H9 (cell line): ENCODE measurements around the gene CNNM3. TPM values are rescaled to one million over a fixed set of nuclear protein-coding genes. Genes with fewer than 3 reads are reported as not detected.

ENCODE experiments used
- DNase-seq: peaks from one replicate; pipeline ENCODE4 v3.0.0-alpha.2; 2017
- H2AFZ ChIP-seq: one replicate; pipeline ENCODE4 v1.6.1; 2013; ENCODE audit warnings: mild to moderate bottlenecking, low read length, control low read depth, moderate library complexity
- H2AK5ac ChIP-seq: 2 replicates; pipeline ENCODE4 v1.6.1; 2013; ENCODE audit warnings: low read length, control low read depth, mixed read lengths; ENCODE audit not compliant: insufficient read length
- H2BK120ac ChIP-seq: one replicate; pipeline ENCODE4 v1.6.1; 2013; ENCODE audit warnings: low read depth, mild to moderate bottlenecking, low read length, control low read depth, inconsistent platforms; ENCODE audit not compliant: poor library complexity, severe bottlenecking
- H2BK12ac ChIP-seq: 2 replicates; pipeline ENCODE4 v1.6.1; 2013; ENCODE audit warnings: low read length, control low read depth, mixed read lengths, low read depth; ENCODE audit not compliant: insufficient read length
- H2BK15ac ChIP-seq: 2 replicates; pipeline ENCODE4 v1.6.1; 2013; ENCODE audit warnings: low read depth, low read length, control low read depth
- H2BK20ac ChIP-seq: one replicate; pipeline ENCODE4 v1.6.1; 2013; ENCODE audit warnings: low read depth, mild to moderate bottlenecking, low read length, control low read depth, inconsistent platforms; ENCODE audit not compliant: poor library complexity, severe bottlenecking
- H2BK5ac ChIP-seq: 2 replicates; pipeline ENCODE4 v1.6.1; 2013; ENCODE audit warnings: low read length, control low read depth, mixed read lengths; ENCODE audit not compliant: insufficient read length
- H3K14ac ChIP-seq: 2 replicates; pipeline ENCODE4 v1.6.1; 2013; ENCODE audit warnings: low read length, control low read depth; ENCODE audit not compliant: insufficient read depth
- H3K18ac ChIP-seq: 2 replicates; pipeline ENCODE4 v1.6.1; 2013; ENCODE audit warnings: low read depth, mild to moderate bottlenecking, mixed read lengths, low read length, control low read depth; ENCODE audit not compliant: insufficient read length
- H3K23ac ChIP-seq: 2 replicates; pipeline ENCODE4 v1.6.1; 2013; ENCODE audit warnings: low read length, control low read depth, mixed read lengths, low read depth; ENCODE audit not compliant: insufficient read length
- H3K23me2 ChIP-seq: 2 replicates; pipeline ENCODE4 v1.6.1; 2013; ENCODE audit warnings: low read depth, mild to moderate bottlenecking, mixed read lengths, low read length, control low read depth; ENCODE audit not compliant: insufficient read length, poor library complexity, severe bottlenecking
- H3K27ac ChIP-seq: 2 replicates; pipeline ENCODE4 v1.5.1; 2013; ENCODE audit warnings: low read length, control low read depth, mixed read lengths, low read depth; ENCODE audit not compliant: insufficient read length
- H3K27me3 ChIP-seq: 2 replicates; pipeline ENCODE4 v1.6.1; 2013; ENCODE audit warnings: low read length, control low read depth, inconsistent platforms; ENCODE audit not compliant: insufficient read depth
- H3K4ac ChIP-seq: 2 replicates; pipeline ENCODE4 v1.6.1; 2013; ENCODE audit warnings: low read depth, mild to moderate bottlenecking, control low read depth, inconsistent platforms, low read length, moderate library complexity
- H3K4me1 ChIP-seq: 2 replicates; pipeline ENCODE4 v1.6.1; 2013; ENCODE audit warnings: low read length, control low read depth, inconsistent platforms; ENCODE audit not compliant: insufficient read depth
- H3K4me2 ChIP-seq: 2 replicates; pipeline ENCODE4 v1.6.1; 2013; ENCODE audit warnings: low read length, control low read depth, mixed read lengths; ENCODE audit not compliant: insufficient read length, insufficient read depth
- H3K56ac ChIP-seq: 2 replicates; pipeline ENCODE4 v1.6.1; 2013; ENCODE audit warnings: low read depth, mild to moderate bottlenecking, mixed read lengths, low read length, control low read depth; ENCODE audit not compliant: insufficient read length
- H3K79me1 ChIP-seq: 2 replicates; pipeline ENCODE4 v1.6.1; 2013; ENCODE audit warnings: low read depth, mild to moderate bottlenecking, moderate library complexity, low read length, control low read depth, inconsistent platforms; ENCODE audit not compliant: insufficient read depth, poor library complexity, severe bottlenecking
- H3K79me2 ChIP-seq: 2 replicates; pipeline ENCODE4 v1.6.1; 2013; ENCODE audit warnings: low read length, control low read depth, inconsistent platforms; ENCODE audit not compliant: insufficient read depth
- H3K9ac ChIP-seq: 2 replicates; pipeline ENCODE4 v1.6.1; 2013; ENCODE audit warnings: low read length, control low read depth, mixed read lengths; ENCODE audit not compliant: insufficient read length; ENCODE audit errors: extremely low read depth
- H3K9me3 ChIP-seq: one replicate; pipeline ENCODE4 v1.6.1; 2013; ENCODE audit warnings: low read depth, low read length, inconsistent platforms; ENCODE audit not compliant: control insufficient read depth
- H3T11ph ChIP-seq: one replicate; pipeline ENCODE4 v1.6.1; 2013; ENCODE audit warnings: mild to moderate bottlenecking, low read length, control low read depth, inconsistent platforms
- H4K20me1 ChIP-seq: one replicate; pipeline ENCODE4 v1.6.1; 2013; ENCODE audit not compliant: control insufficient read depth, insufficient read length, insufficient read depth
- H4K5ac ChIP-seq: 2 replicates; pipeline ENCODE4 v1.6.1; 2013; ENCODE audit warnings: low read depth, mild to moderate bottlenecking, mixed read lengths, low read length, control low read depth; ENCODE audit not compliant: insufficient read length
- H4K8ac ChIP-seq: replicated peaks from 2 replicates; pipeline ENCODE4 v1.6.1; 2013; ENCODE audit warnings: low read length, control low read depth, mixed read lengths, low read depth; ENCODE audit not compliant: insufficient read length
- H4K91ac ChIP-seq: 2 replicates; pipeline ENCODE4 v1.6.1; 2013; ENCODE audit warnings: low read depth, mild to moderate bottlenecking, moderate library complexity, mixed read lengths, low read length, control low read depth; ENCODE audit not compliant: insufficient read length
- H3K27ac Mint-ChIP-seq, 3 experiments: 2 replicates in 2 of 3; 3 replicates in 1 of 3; pipeline ENCODE4 v1.8.0; 2020 to 2021; ENCODE audit warnings: mixed read lengths in 3 of 3, mild to moderate bottlenecking in 1 of 3, moderate library complexity in 1 of 3
- H3K27me3 Mint-ChIP-seq: 2 replicates; pipeline ENCODE4 v1.8.0; 2021; ENCODE audit warnings: low read depth, mild to moderate bottlenecking, moderate library complexity, mixed read lengths
- H3K36me3 Mint-ChIP-seq, 3 experiments: 2 replicates in 2 of 3; 3 replicates in 1 of 3; pipeline ENCODE4 v1.8.0; 2020 to 2021; ENCODE audit warnings: low read depth in 3 of 3, mixed read lengths in 3 of 3; ENCODE audit not compliant: insufficient read depth in 1 of 3
- H3K4me1 Mint-ChIP-seq, 2 experiments: 2 replicates each; pipeline ENCODE4 v1.8.0; 2020; ENCODE audit warnings: mixed read lengths in 2 of 2
- H3K4me3 Mint-ChIP-seq, 2 experiments: 2 replicates in 1 of 2; 3 replicates in 1 of 2; pipeline ENCODE4 v1.8.0; 2020 to 2021; ENCODE audit warnings: mild to moderate bottlenecking in 2 of 2, mixed read lengths in 2 of 2, moderate library complexity in 1 of 2
- H3K9me3 Mint-ChIP-seq, 2 experiments: 2 replicates in 1 of 2; 3 replicates in 1 of 2; pipeline ENCODE4 v1.8.0; 2020; ENCODE audit warnings: mild to moderate bottlenecking in 2 of 2, mixed read lengths in 2 of 2, moderate library complexity in 1 of 2
- WGBS: extraction: QIAGEN DNeasy Blood & Tissue Kit; methylation state at CpG from one replicate; pipeline ENCODE4 v1.1.7; 2013; ENCODE audit warnings: missing lambda C conversion rate, low lambda C conversion rate, mixed read lengths; ENCODE audit not compliant: insufficient read length; ENCODE audit errors: extremely low coverage; 5-methylcytosine and 5-hydroxymethylcytosine counted together
- total RNA-seq: library from RNA; stranded (reverse); gene quantifications from 2 replicates; pipeline ENCODE4 v1.2.1, GENCODE V29; 2021
- TF ChIP-seq, protein P1 (sequence below): fragments of 200-600 bp; sonication (generic); conservative IDR thresholded peaks from 3 replicates; pipeline ENCODE4 v1.8.0; 2021; ENCODE audit warnings: antibody characterized with exemption, mild to moderate bottlenecking

The CNNM3 gene
- total RNA-seq, 1 experiment from 2014 or later: 25.0 TPM

DNA sequence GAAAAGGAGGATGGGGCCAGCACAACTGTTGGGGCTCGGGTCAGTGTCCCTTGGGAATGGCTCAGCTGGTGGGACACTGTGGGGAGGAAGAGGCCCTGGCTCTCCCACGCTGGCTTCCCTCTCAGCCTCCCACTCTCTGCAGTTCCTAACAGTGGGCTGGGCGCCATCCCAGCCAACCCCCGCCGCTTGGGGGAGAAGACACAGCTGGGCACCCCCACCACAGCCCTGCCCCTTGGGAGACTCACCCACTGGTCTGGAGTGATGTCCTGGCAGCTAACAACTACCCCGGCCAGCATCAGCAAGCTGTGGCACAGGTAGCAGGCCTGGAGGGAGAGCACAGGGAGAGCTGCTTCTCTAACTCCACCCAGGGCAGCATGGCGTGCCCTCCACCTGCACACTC, 62.1 kb downstream of the CNNM3 start:
- no peak overlapping the region for H3K4ac ChIP-seq
- no peak overlapping the region for H3T11ph ChIP-seq
- no peaks in the 10 kb centered on the region for H3K27me3 ChIP-seq
- no peak overlapping the region for H3K4me3 Mint-ChIP-seq
- H2AK5ac ChIP-seq: no peak overlapping the region
- H3K14ac ChIP-seq: no peak overlapping the region
- H3K27ac ChIP-seq: no peak overlapping the region
- H3K9me3 ChIP-seq: no peaks in the 10 kb centered on the region
- H3K4me2 ChIP-seq: no peak overlapping the region
- no peaks in the 10 kb centered on the region for H3K79me1 ChIP-seq
- DNase-seq: no peak
- no peak overlapping the region for H2BK20ac ChIP-seq
- H2BK120ac ChIP-seq: no peak overlapping the region
- no peaks in the 10 kb centered on the region for H3K23me2 ChIP-seq
- TF ChIP-seq, protein P1, sequence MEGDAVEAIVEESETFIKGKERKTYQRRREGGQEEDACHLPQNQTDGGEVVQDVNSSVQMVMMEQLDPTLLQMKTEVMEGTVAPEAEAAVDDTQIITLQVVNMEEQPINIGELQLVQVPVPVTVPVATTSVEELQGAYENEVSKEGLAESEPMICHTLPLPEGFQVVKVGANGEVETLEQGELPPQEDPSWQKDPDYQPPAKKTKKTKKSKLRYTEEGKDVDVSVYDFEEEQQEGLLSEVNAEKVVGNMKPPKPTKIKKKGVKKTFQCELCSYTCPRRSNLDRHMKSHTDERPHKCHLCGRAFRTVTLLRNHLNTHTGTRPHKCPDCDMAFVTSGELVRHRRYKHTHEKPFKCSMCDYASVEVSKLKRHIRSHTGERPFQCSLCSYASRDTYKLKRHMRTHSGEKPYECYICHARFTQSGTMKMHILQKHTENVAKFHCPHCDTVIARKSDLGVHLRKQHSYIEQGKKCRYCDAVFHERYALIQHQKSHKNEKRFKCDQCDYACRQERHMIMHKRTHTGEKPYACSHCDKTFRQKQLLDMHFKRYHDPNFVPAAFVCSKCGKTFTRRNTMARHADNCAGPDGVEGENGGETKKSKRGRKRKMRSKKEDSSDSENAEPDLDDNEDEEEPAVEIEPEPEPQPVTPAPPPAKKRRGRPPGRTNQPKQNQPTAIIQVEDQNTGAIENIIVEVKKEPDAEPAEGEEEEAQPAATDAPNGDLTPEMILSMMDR: no peak
- H3K18ac ChIP-seq: no peak overlapping the region
- H3K4me1 Mint-ChIP-seq: peaks cover 65 to 69% of the 10 kb centered on the region in 2 experiments
- H3K79me2 ChIP-seq: no peaks in the 10 kb centered on the region
- H3K23ac ChIP-seq: no peak overlapping the region
- no peaks in the 10 kb centered on the region for H3K9me3 Mint-ChIP-seq
- no peak overlapping the region for H2AFZ ChIP-seq
- no peak overlapping the region for H2BK12ac ChIP-seq
- H4K20me1 ChIP-seq: no peaks in the 10 kb centered on the region
- no peak overlapping the region for H4K91ac ChIP-seq
- no peak overlapping the region for H2BK5ac ChIP-seq
- no peak overlapping the region for H2BK15ac ChIP-seq
- WGBS: no CpG with 5 or more reads among the region's 7 CpGs
- H3K4me1 ChIP-seq: peaks cover 3% of the 10 kb centered on the region; the same call in 1 of the 2 replicates
- no peak overlapping the region for H4K8ac ChIP-seq
- H3K56ac ChIP-seq: no peak overlapping the region
- H4K5ac ChIP-seq: no peak overlapping the region
- H3K36me3 Mint-ChIP-seq: no peaks in the 10 kb centered on the region
- H3K27me3 Mint-ChIP-seq: peaks cover 1% of the 10 kb centered on the region
- no peak overlapping the region for H3K27ac Mint-ChIP-seq
- no peak overlapping the region for H3K9ac ChIP-seq
